K562 (cell line): ENCODE data around the gene SLC66A3.

Experiments
- CAMTA2 ChIP-seq: fragments of 250-450 bp; sonication (Bioruptor Pico); conservative IDR thresholded peaks from 2 replicates; pipeline ENCODE4 v1.5.1; 2022
- KLF13 ChIP-seq: fragments of 450-650 bp; IDR thresholded peaks from 2 replicates; pipeline ENCODE4 v1.6.1; 2016; ENCODE audit warnings: missing genetic modification characterization, low read depth, mild to moderate bottlenecking, missing compliant biosample characterization, moderate library complexity, borderline replicate concordance
- NR3C1 ChIP-seq: sonication (generic); formaldehyde crosslinking; IDR thresholded peaks from 2 replicates; pipeline ENCODE4 v1.8.1; 2022; ENCODE audit warnings: missing genetic modification reagents
- SREBF2 ChIP-seq: sonication (generic); formaldehyde crosslinking; IDR thresholded peaks from 2 replicates; pipeline ENCODE4 v1.4.0; 2020; ENCODE audit warnings: mild to moderate bottlenecking, missing genetic modification reagents
- ZKSCAN3 ChIP-seq: fragments of 250-450 bp; sonication (Bioruptor Pico); IDR thresholded peaks from 2 replicates; pipeline ENCODE4 v1.4.0; 2020

DNA sequence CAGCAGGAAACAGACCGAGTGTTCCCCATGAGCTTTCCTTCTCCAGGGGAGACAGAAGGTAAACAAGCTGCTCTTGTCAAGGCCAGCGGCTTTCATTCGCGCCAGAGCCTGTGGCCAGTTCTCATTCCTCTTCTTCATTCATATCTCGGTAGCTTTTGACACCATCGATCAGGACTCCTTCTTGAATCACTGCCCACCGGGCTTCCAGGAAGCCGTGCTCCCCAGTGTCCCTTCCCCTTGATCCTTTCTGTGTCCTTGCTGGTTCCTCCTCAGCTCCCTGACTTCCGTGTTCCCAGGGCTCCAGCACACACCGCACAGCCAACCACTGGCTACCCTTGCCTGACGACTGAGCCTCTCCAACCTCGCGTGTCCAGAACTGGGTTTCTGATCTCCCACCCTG lies 14.1 kb downstream of the SLC66A3 start:
- TF ChIP-seq KLF13 (tag): no peak
- no peak for TF ChIP-seq ZKSCAN3
- TF ChIP-seq CAMTA2 (CRISPR knock-in tag): no peak
- no peak for TF ChIP-seq SREBF2 (CRISPR knock-in tag)
- no peak for TF ChIP-seq NR3C1 (CRISPR knock-in tag)
